ENCODE results near the gene PALMD. TPM values are rescaled to one million over a fixed set of nuclear protein-coding genes. Genes with fewer than 3 reads are reported as not detected.

Gene PALMD
- total and polyA plus RNA-seq, 5 donors, result 71.9 to 79.6 (median 74.6) TPM

DNA sequence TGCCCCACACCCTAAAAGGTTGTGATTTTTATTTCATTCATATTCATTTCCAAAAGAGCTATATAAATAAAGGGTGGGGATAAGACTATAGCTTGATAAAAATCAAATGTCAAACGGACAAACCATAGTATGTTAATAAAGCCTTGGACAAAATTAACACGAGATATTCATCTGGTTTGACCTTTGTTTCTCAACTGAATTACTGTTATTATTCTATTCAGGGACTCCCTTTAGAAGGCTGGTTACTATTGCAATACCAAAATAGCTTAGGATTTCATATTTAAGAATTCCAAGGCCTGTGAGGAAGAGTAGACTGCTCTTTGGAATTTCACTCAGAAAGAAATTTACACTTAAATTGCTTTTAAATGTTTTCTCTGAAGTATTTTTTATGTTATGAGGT, 10.2 kb upstream of the PALMD start:
- ATAC-seq (no peak), DNase-seq (no peak)
- Histone ChIP-seq H3K4me1 (ENCODE audit: control insufficient read depth, insufficient read depth, low read length) (no peaks in the 10 kb centered on the region), H3K9me3 (ENCODE audit: control insufficient read depth, low read length) (no peaks in the 10 kb centered on the region), H3K4me3 (ENCODE audit: low read length) (no peak overlapping the region), H3K27me3 (ENCODE audit: control insufficient read depth, insufficient read depth) (no peaks in the 10 kb centered on the region), H3K27ac (ENCODE audit: low read length) (no peak overlapping the region)
- intact Hi-C loops (cut with DNase I), result loop anchor here in 1 of 4 donors (10.0 kb wide), 1 partner anchor 81 kb away; no protein-coding TSS in a partner anchor
- WGBS, result 66% methylated on average over 2 of the region's 2 CpGs

DNA sequence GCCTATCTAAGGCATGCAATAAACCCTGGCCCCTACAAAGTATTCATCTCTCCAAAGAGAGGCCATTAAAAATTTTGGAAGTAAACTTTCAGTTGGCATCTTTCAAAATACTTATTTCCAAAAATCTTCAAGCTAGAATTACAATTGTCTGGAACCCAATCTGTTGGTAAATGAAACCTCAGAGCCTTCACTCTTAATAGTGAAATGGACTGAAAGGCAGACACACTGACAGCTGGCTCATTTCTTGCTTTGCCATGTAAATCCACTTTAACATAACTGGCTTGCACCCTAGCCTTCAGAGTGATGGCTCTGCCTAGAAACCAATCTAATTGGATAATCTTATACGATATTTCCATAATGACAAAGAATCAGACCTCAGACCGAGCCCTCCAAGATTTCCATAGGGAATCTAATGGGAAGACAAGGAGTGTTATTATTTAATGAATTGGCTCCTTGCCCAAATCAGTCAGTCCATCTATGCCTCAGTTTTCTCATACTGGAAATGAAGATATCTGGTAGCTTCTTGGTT, 9.2 kb upstream of the PALMD start:
- ATAC-seq (no peak), DNase-seq (no peak)
- no peak overlapping the region for H3K4me3 ChIP-seq (ENCODE audit: low read length)
- no peak overlapping the region for H3K27ac ChIP-seq (ENCODE audit: low read length)
- no peaks in the 10 kb centered on the region for H3K4me1 ChIP-seq (ENCODE audit: control insufficient read depth, insufficient read depth, low read length)
- H3K27me3 ChIP-seq (ENCODE audit: control insufficient read depth, insufficient read depth), result no peaks in the 10 kb centered on the region
- no peaks in the 10 kb centered on the region for H3K9me3 ChIP-seq (ENCODE audit: control insufficient read depth, low read length)
- intact Hi-C loops (cut with DNase I), result loop anchor here in 1 of 4 donors (10.0 kb wide), 1 partner anchor 82 kb away; no protein-coding TSS in a partner anchor
- WGBS, result 58% methylated on average over 2 of the region's 2 CpGs

DNA sequence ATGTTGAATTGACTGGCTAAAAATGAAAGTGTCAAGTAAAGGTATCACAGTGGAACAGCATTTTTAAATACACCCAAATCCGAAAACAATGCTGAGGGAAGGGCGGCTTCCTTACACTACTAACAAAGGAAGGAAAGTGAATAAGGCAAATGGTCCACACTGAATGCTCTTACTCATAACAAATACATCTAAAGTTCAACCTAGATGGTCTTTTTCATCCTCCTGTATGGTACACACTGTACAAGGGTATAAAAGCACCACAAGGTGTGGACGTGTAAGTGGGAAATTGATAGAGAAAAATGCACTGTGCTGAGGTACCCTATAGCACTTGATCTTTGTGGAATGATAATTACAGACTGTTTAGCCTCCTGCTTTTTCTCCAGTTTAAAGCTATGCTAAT, 7.1 kb upstream of the PALMD start:
- Histone ChIP-seq H3K27ac (ENCODE audit: low read length) (no peak overlapping the region), H3K27me3 (ENCODE audit: control insufficient read depth, insufficient read depth) (no peaks in the 10 kb centered on the region), H3K4me3 (ENCODE audit: low read length) (no peak overlapping the region), H3K4me1 (ENCODE audit: control insufficient read depth, insufficient read depth, low read length) (no peaks in the 10 kb centered on the region), H3K9me3 (ENCODE audit: control insufficient read depth, low read length) (no peaks in the 10 kb centered on the region)
- WGBS, result 69% methylated on average over 3 of the region's 3 CpGs
- DNase-seq, result no peak
- peak; percentile 52 to 92 for ATAC-seq
- intact Hi-C loops (cut with DNase I), result loop anchor here in 1 of 4 donors (10.0 kb wide), 1 partner anchor 84 kb away; no protein-coding TSS in a partner anchor

DNA sequence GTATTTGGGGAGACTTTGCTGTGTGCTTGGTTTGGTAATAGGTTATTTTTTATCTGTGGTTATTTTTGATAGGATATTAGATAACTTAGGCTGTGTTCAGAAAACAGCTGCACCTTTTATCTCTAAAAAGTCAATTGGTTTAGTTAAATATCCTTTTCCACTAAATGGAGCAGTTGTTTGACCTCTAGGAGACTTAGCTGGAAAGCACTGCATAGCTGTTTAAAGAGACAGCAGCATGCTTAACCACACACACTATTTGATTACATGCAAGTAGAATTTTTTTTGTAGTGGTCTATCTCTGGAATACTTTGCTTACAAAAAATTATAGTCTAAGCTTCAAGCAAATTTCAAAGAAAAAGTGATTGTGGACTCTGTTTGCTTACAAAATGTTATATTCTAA, 6.5 kb upstream of the PALMD start:
- ATAC-seq (no peak), DNase-seq (no peak)
- H3K4me1 ChIP-seq (ENCODE audit: control insufficient read depth, insufficient read depth, low read length), result peaks cover under 1% of the 10 kb centered on the region
- no peaks in the 10 kb centered on the region for H3K9me3 ChIP-seq (ENCODE audit: control insufficient read depth, low read length)
- H3K27ac ChIP-seq (ENCODE audit: low read length), result no peak overlapping the region
- H3K27me3 ChIP-seq (ENCODE audit: control insufficient read depth, insufficient read depth), result no peaks in the 10 kb centered on the region
- H3K4me3 ChIP-seq (ENCODE audit: low read length), result no peak overlapping the region
- intact Hi-C loops (cut with DNase I), result loop anchor here in 1 of 4 donors (10.0 kb wide), 1 partner anchor 85 kb away; no protein-coding TSS in a partner anchor

DNA sequence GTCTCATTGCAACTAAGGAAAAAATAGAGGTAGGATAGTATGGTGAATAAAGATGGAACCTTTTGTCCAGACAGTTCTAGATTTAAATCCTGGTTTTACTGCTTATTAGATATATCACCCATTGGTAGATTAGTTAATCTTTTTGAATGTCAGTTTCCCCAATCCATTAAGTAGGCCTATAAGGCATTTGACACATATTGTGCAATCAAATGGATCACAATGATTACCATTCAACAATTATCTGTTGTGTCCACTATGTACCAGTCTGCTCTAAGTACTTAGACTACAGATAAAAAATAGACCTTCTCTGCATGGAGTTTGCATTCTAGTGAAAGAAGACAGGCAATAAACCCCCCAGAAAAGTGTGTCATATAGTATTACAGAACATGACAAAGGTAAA, 6.0 kb upstream of the PALMD start:
- DNase-seq, result no peak
- Histone ChIP-seq H3K4me3 (ENCODE audit: low read length) (no peak overlapping the region), H3K27me3 (ENCODE audit: control insufficient read depth, insufficient read depth) (no peaks in the 10 kb centered on the region), H3K27ac (ENCODE audit: low read length) (no peak overlapping the region), H3K9me3 (ENCODE audit: control insufficient read depth, low read length) (no peaks in the 10 kb centered on the region), H3K4me1 (ENCODE audit: control insufficient read depth, insufficient read depth, low read length) (peaks cover 4% of the 10 kb centered on the region)
- intact Hi-C loops (cut with DNase I), result loop anchor here in 1 of 4 donors (10.0 kb wide), 1 partner anchor 85 kb away; no protein-coding TSS in a partner anchor
- ATAC-seq, result no peak

DNA sequence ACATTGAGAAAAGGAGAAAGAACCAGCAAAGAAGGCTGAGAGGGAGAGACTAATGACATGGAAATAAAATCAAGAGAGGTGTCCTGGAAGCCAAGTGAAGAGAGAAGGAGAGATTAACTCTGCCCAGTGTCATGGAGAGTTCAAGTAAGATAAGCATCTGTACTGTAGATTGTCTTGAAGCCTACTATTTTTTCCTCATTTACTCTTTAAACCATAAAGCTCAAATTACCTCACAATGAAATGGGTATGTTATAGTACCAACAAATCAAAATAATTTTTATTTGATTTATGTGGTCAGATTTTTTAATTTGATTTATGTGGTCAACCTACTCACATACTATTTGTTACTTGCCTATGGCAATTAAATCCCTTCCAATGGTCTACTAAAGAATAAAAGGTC, 5.2 kb upstream of the PALMD start:
- intact Hi-C loops (cut with DNase I), result no loop called here
- Histone ChIP-seq H3K4me3 (ENCODE audit: low read length) (no peak overlapping the region), H3K4me1 (ENCODE audit: control insufficient read depth, insufficient read depth, low read length) (peaks cover 4% of the 10 kb centered on the region), H3K27ac (ENCODE audit: low read length) (no peak overlapping the region), H3K27me3 (ENCODE audit: control insufficient read depth, insufficient read depth) (no peaks in the 10 kb centered on the region), H3K9me3 (ENCODE audit: control insufficient read depth, low read length) (no peaks in the 10 kb centered on the region)
- DNase-seq (no peak), ATAC-seq (no peak)

DNA sequence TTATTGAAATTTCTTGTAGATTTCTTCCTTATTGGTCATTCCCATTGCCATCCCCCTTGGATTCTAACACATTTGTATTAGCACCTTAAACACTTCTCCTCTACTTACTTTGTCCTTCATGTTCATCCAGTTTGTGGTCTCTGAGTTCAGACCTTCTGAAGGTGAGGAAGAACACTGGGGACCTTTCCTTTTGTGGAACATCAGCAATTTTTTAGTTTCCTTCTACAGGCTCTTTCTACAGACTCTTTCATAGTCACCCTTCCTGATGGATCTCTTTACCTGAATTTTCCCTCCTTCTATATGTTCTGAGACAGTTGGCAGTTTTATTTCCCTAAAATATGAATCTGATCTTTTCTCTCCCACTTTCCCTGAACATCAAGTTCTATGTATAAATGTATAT, 4.4 kb upstream of the PALMD start:
- no peak for DNase-seq
- intact Hi-C loops (cut with DNase I), result no loop called here
- ATAC-seq, result no peak
- H3K27me3 ChIP-seq (ENCODE audit: control insufficient read depth, insufficient read depth), result no peaks in the 10 kb centered on the region
- no peaks in the 10 kb centered on the region for H3K9me3 ChIP-seq (ENCODE audit: control insufficient read depth, low read length)
- H3K27ac ChIP-seq (ENCODE audit: low read length), result no peak overlapping the region
- no peak overlapping the region for H3K4me3 ChIP-seq (ENCODE audit: low read length)
- peaks cover 4% of the 10 kb centered on the region for H3K4me1 ChIP-seq (ENCODE audit: control insufficient read depth, insufficient read depth, low read length)

DNA sequence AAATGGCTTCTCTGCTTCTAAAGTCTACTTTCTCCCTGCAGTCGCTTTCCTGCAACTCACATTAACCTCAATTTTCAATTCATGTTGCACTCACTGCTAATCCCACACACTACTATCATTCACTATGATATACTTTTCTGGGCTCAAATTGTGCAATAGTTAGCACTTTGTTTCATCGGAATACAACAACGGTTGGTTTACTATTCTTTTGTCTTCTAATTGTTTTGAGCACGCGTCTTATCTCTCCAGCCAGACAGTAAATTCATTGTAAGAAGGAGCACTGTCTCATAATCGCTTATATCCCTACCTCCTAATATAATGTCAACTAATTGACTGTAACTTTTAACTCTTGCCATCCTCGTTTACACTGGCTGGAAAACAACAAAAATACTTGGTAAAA, 3.9 kb upstream of the PALMD start:
- no peaks in the 10 kb centered on the region for H3K27me3 ChIP-seq (ENCODE audit: control insufficient read depth, insufficient read depth)
- H3K4me1 ChIP-seq (ENCODE audit: control insufficient read depth, insufficient read depth, low read length), result peaks cover 4% of the 10 kb centered on the region
- WGBS, result 73% methylated on average over 7 of the region's 7 CpGs
- ATAC-seq (no peak), DNase-seq (no peak)
- no peak overlapping the region for H3K4me3 ChIP-seq (ENCODE audit: low read length)
- intact Hi-C loops (cut with DNase I), result no loop called here
- H3K27ac ChIP-seq (ENCODE audit: low read length), result no peak overlapping the region
- no peaks in the 10 kb centered on the region for H3K9me3 ChIP-seq (ENCODE audit: control insufficient read depth, low read length)

DNA sequence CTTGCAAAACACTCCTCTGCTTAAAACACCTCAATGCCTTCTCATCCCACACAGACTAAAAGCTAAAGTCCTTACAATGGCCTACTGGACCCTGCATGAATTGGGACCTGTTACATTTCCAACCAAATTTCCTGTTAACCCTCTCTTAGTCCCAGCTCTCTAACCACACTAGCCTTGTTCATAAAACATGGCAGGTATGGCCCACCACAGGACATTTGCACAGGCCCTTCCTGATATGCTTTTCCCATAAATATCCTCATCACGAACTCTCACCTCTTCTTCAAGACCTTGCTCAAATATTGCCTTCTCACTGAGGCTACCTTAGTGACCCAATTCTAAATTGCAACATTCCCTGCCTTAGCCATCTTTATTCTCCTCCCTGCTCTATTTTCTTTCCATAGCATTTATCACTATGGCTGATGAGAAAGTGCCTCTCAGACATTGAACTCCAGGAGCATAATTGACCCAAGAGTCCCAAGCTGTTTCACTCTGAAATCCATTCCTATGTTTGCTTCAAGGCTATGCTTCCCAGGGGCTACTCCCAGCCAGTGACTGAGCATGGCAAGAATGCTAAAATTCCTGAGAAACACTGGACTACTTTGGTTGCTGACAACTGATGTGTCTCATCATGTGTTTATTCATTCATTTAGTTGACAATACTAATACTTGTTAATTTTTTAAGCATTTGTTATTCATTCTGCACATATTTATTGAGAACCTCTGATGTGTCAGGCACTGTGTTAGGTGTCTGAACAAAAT, 2.7 kb upstream of the PALMD start:
- 100% methylated on average over 1 of the region's 1 CpG for WGBS
- DNase-seq, result no peak
- H3K27ac ChIP-seq (ENCODE audit: low read length), result no peak overlapping the region
- H3K4me3 ChIP-seq (ENCODE audit: low read length), result no peak overlapping the region
- H3K9me3 ChIP-seq (ENCODE audit: control insufficient read depth, low read length), result no peaks in the 10 kb centered on the region
- no peak for ATAC-seq
- no peaks in the 10 kb centered on the region for H3K27me3 ChIP-seq (ENCODE audit: control insufficient read depth, insufficient read depth)
- peaks cover 4% of the 10 kb centered on the region for H3K4me1 ChIP-seq (ENCODE audit: control insufficient read depth, insufficient read depth, low read length)
- intact Hi-C loops (cut with DNase I), result no loop called here

DNA sequence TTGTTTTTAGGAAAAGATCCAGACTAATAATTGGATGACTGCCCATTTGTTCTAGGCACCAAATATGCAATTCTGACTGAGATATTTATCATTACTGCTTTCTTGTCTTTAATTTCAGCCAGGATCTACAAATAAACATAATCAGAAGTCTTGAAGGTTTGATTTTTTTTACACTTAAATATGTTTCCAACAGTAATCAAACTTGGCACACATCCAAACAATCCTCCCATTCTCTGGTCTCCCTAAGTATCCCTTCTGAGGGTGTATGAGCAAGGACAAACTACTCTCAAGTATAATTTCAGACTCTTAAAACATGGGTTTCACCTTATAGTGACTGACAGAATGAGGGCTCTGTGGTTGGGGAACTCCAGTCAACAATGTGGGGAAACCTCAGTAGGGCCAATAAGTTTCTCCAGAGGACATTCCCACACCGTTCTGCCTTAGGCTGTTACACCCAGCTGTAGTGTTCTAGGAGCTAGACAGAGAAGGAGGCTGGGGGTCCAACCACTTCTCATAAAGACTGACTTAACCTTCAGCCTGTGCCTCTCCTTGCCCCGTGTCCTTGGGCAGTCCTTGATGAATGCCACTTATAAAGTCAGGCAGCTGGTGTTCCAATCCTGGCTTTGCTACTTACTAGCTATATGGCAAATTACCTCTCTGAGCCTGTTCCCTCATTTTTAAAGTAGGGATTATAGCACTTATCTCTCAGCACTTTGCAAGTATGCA, 1.5 kb upstream of the PALMD start:
- Histone ChIP-seq H3K9me3 (ENCODE audit: control insufficient read depth, low read length) (no peaks in the 10 kb centered on the region), H3K27me3 (ENCODE audit: control insufficient read depth, insufficient read depth) (no peaks in the 10 kb centered on the region), H3K4me1 (ENCODE audit: control insufficient read depth, insufficient read depth, low read length) (peaks cover 4% of the 10 kb centered on the region), H3K27ac (ENCODE audit: low read length) (peak overlapping the region; percentile 83), H3K4me3 (ENCODE audit: low read length) (no peak overlapping the region)
- DNase-seq, result no peak
- intact Hi-C loops (cut with DNase I), result loop anchor here in 2 of 4 donors (5.0 kb wide), 3 partner anchors 38 to 117 kb away; no protein-coding TSS in a partner anchor
- WGBS, result 57% methylated on average over 2 of the region's 2 CpGs
- ATAC-seq, result no peak

DNA sequence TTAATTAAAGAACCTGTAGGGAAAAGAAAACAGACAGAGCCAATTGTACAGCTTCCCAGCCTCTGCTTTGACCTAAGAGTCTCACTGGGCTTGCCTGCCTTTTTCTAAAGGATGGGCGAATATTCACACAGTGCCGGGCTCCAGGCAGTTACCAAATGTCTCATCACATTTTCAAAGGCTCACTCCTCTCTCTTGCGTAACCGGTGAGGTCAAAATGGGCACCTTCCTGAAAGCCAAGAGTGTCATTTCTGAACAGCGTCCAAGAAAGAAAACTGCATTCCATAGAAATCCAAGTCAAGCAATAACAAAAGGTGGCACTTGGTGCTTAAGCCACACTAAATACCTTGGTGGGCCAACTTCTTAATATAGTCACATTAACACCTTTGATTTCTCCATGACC, 710 bp upstream of the PALMD start:
- 37% methylated on average over 5 of the region's 5 CpGs for WGBS
- intact Hi-C loops (cut with DNase I), result loop anchor here in 2 of 4 donors (5.0 kb wide), 3 partner anchors 37 to 118 kb away; no protein-coding TSS in a partner anchor
- H3K27me3 ChIP-seq (ENCODE audit: control insufficient read depth, insufficient read depth), result no peaks in the 10 kb centered on the region
- DNase-seq (peak in 2 of 3 donors; percentile 60 to 64), ATAC-seq (peak; percentile 61 to 76)
- H3K9me3 ChIP-seq (ENCODE audit: control insufficient read depth, low read length), result no peaks in the 10 kb centered on the region
- peak overlapping the region; percentile 99 for H3K27ac ChIP-seq (ENCODE audit: low read length)
- H3K4me3 ChIP-seq (ENCODE audit: low read length), result peak overlapping the region; percentile 91
- peaks cover 4% of the 10 kb centered on the region for H3K4me1 ChIP-seq (ENCODE audit: control insufficient read depth, insufficient read depth, low read length)

All from right cardiac atrium (tissue), 5 donors.